ENCODE data around the gene HIPK1. TPM values are rescaled to one million over a fixed set of nuclear protein-coding genes. Genes with fewer than 3 reads are reported as not detected.
A peak's percentile ranks its signal among the peaks of the same experiment; 100 is the strongest.

HIPK1 gene
- total RNA-seq, 1 donor from 2014 or later = 41.0 TPM

- Mint-ChIP-seq H3K4me1 (ENCODE audit: low read depth, unreplicated experiment) (peaks cover 24% of the 10 kb centered on the region), H3K27me3 (ENCODE audit: unreplicated experiment) (peaks cover 13% of the 10 kb centered on the region), H3K4me3 (ENCODE audit: unreplicated experiment) (peak overlapping the region; percentile 14), H3K9me3 (ENCODE audit: unreplicated experiment) (peaks cover 5% of the 10 kb centered on the region), H3K36me3 (ENCODE audit: unreplicated experiment) (no peaks in the 10 kb centered on the region), H3K27ac (ENCODE audit: unreplicated experiment) (peak overlapping the region; percentile 44)
- TF ChIP-seq, protein P1, sequence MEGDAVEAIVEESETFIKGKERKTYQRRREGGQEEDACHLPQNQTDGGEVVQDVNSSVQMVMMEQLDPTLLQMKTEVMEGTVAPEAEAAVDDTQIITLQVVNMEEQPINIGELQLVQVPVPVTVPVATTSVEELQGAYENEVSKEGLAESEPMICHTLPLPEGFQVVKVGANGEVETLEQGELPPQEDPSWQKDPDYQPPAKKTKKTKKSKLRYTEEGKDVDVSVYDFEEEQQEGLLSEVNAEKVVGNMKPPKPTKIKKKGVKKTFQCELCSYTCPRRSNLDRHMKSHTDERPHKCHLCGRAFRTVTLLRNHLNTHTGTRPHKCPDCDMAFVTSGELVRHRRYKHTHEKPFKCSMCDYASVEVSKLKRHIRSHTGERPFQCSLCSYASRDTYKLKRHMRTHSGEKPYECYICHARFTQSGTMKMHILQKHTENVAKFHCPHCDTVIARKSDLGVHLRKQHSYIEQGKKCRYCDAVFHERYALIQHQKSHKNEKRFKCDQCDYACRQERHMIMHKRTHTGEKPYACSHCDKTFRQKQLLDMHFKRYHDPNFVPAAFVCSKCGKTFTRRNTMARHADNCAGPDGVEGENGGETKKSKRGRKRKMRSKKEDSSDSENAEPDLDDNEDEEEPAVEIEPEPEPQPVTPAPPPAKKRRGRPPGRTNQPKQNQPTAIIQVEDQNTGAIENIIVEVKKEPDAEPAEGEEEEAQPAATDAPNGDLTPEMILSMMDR (IDR thresholded peaks at IDR 0.05; ENCODE audit: partially characterized antibody, unreplicated experiment) = no peak
- DNase-seq = no peak
These were observed 54.3 kb downstream of the HIPK1 start for GRCh38 chr1:113983391-113983790.

GRCh38 chr1:113983826-113984225 is 54.7 kb downstream of the HIPK1 start:
- Mint-ChIP-seq H3K36me3 (ENCODE audit: unreplicated experiment) (no peaks in the 10 kb centered on the region), H3K4me3 (ENCODE audit: unreplicated experiment) (peak overlapping the region; percentile 14), H3K27ac (ENCODE audit: unreplicated experiment) (peak overlapping the region; percentile 44), H3K9me3 (ENCODE audit: unreplicated experiment) (peaks cover 5% of the 10 kb centered on the region), H3K27me3 (ENCODE audit: unreplicated experiment) (peaks cover 13% of the 10 kb centered on the region), H3K4me1 (ENCODE audit: low read depth, unreplicated experiment) (peaks cover 21% of the 10 kb centered on the region)
- no peak for DNase-seq
- TF ChIP-seq, protein P1 (IDR thresholded peaks at IDR 0.05; ENCODE audit: partially characterized antibody, unreplicated experiment) = no peak

- Mint-ChIP-seq H3K27ac (ENCODE audit: unreplicated experiment) (no peak overlapping the region), H3K36me3 (ENCODE audit: unreplicated experiment) (no peaks in the 10 kb centered on the region), H3K27me3 (ENCODE audit: unreplicated experiment) (peaks cover 13% of the 10 kb centered on the region), H3K4me1 (ENCODE audit: low read depth, unreplicated experiment) (peaks cover 17% of the 10 kb centered on the region), H3K9me3 (ENCODE audit: unreplicated experiment) (peaks cover 3% of the 10 kb centered on the region), H3K4me3 (ENCODE audit: unreplicated experiment) (no peak overlapping the region)
- DNase-seq = no peak
- TF ChIP-seq, protein P1 (IDR thresholded peaks at IDR 0.05; ENCODE audit: partially characterized antibody, unreplicated experiment) = no peak
These were observed 55.6 kb downstream of the HIPK1 start for GRCh38 chr1:113984710-113985109.

DNA sequence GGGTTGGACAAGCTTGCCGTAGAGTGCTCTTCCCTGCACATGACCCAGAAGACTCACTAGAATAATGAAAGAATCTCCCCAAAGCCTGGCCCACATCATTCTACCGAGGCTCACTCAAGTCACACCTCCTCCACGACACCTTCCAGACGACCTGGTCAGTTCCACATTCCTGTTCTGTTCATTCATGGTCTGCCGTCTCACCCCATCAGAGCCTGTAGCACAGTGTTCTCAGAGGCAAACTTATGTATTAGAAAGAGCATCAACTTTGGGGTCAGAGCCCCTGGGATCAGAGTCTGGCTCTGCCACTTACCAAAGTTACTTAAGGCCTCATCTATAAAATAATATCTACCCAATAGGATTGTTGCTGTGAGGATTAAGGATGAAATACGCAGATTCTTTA is 57.7 kb downstream of the HIPK1 start:
- Mint-ChIP-seq H3K27ac (ENCODE audit: unreplicated experiment) (no peak overlapping the region), H3K4me3 (ENCODE audit: unreplicated experiment) (no peak overlapping the region), H3K9me3 (ENCODE audit: unreplicated experiment) (peaks cover 3% of the 10 kb centered on the region), H3K36me3 (ENCODE audit: unreplicated experiment) (no peaks in the 10 kb centered on the region), H3K4me1 (ENCODE audit: low read depth, unreplicated experiment) (peaks cover 10% of the 10 kb centered on the region), H3K27me3 (ENCODE audit: unreplicated experiment) (peaks cover 11% of the 10 kb centered on the region)
- TF ChIP-seq, protein P1 (IDR thresholded peaks at IDR 0.05; ENCODE audit: partially characterized antibody, unreplicated experiment) = no peak
- no peak for DNase-seq

- Mint-ChIP-seq H3K36me3 (ENCODE audit: unreplicated experiment) (no peaks in the 10 kb centered on the region), H3K27ac (ENCODE audit: unreplicated experiment) (no peak overlapping the region), H3K27me3 (ENCODE audit: unreplicated experiment) (peaks cover 11% of the 10 kb centered on the region), H3K9me3 (ENCODE audit: unreplicated experiment) (peaks cover 3% of the 10 kb centered on the region), H3K4me1 (ENCODE audit: low read depth, unreplicated experiment) (peaks cover 10% of the 10 kb centered on the region), H3K4me3 (ENCODE audit: unreplicated experiment) (no peak overlapping the region)
- TF ChIP-seq, protein P1 (IDR thresholded peaks at IDR 0.05; ENCODE audit: partially characterized antibody, unreplicated experiment) = no peak
- no peak for DNase-seq
These were observed 58.1 kb downstream of the HIPK1 start for GRCh38 chr1:113987259-113987658.
